ENCODE results near the gene TTC7B. TPM values are rescaled to one million over a fixed set of nuclear protein-coding genes. Genes with fewer than 3 reads are reported as not detected.
"Not testable (repeated sequence)": the region's sequence is repeated elsewhere in the genome, so short reads cannot be mapped to it uniquely, and the experiment has no call there.

TTC7B gene
- total RNA-seq, 1 donor from 2014 or later = 32.4 TPM

GRCh38 chr14:90836692-90837063, 20.4 kb upstream of the TTC7B start:
- peak; percentile 15 for DNase-seq (ENCODE audit: low spot score)
- no peak for ATAC-seq

DNA sequence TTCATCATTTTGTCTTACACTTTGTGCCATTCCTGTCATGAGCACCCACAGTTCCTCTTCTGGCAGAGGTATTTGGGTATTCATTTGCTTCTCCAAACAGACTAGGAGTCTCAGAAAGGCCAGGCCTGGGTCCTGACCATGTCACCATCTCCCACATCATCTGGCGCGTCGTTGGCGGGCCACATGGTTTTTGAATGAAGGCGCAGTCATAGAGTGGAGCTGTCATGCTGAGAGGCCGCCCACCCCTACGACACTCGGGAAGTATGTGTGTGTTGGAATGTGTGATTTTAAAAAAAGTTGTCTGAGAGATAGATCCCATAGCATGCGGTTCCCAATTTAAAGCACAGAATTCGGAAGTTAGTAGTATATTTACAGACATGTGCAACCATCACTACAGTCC, 15.6 kb upstream of the TTC7B start:
- DNase-seq (ENCODE audit: low spot score) (no peak), ATAC-seq (no peak)

DNA sequence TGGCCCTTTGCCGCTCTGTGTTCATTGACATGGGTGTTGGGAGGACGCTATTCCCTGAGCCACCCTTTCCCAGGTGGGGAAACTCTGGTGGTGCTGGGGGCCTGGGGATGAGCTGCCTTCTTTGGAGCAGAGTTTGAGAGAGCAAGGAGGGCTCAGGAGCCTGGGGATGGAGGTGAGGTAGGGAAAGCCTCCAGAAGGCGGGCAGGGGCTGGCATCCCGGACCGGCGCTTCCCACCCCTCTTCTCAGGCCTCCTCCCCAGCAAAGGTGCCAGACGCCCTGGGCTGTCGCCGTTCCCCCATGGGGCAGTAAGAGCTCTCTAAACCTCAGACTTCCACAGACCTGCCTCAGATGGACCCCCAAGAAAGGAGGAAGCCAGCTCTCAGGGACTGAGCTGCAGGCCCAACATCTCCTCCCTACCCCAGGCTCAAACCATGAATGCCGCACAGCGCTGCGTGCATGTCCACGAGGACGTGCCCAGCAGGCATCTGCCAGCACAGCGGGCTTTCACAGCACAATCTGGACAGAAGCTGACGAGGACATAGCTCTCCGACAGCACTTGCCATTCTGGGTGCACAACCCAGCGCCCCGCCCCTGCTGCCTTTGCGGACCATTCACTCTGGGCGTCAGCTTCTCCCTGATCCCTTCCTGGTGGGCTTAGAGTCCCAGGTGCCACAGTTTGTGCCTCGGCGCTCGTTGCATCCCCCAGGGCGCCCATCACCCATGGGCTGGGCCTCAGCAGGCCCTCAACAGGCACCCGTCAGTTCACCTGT, 14.9 kb upstream of the TTC7B start:
- ATAC-seq = no peak
- no peak for DNase-seq (ENCODE audit: low spot score)

GRCh38 chr14:90829677-90830076, 13.4 kb upstream of the TTC7B start:
- ATAC-seq (no peak), DNase-seq (ENCODE audit: low spot score) (no peak)

DNA sequence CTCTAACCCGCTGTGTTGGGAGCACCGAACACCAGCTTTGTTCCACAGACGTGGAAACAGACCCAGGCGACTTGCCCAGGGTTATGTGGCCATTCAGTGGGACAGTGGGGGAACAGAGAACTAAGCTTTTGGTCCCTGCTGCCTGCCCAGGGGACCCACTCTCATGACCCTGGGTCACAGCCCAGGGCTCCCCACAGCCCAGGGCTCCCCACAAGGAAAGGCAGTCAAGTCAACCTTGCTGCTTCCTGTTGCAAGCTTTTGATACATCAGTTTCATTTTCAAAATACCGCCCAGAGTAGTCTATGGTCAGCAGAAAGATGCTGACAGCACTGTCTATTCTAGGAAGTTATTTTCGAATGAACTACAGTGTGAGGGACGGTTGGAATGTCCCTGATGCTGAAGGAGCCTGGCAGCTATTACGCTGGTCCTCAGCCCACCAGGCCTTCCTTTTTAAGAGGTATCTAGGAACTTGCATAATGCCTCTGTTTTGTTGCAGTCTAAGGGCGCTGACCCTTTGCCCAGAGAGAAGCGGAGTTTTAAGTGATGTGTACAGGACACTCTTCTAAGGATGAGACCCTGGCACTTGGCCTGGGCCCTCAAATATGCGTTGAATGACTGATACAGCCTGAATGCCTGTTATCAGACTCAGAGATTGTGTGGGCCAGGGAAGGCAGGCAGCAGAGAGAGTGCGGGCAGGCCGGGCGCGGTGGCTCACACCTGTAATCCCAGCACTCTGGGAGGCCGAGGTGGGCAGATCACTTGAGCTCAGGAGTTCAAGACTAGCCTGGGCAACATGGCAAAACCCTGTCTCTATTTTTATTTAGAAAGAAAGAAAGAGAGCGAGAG, 12.6 kb upstream of the TTC7B start:
- no peak for DNase-seq (ENCODE audit: low spot score)
- peak; percentile 45 for ATAC-seq

- DNase-seq (ENCODE audit: low spot score) (peak; percentile 96), ATAC-seq (peak; percentile 99)
Measured at GRCh38 chr14:90827919-90828610, 11.8 kb upstream of the TTC7B start.

GRCh38 chr14:90823542-90823941, 7.3 kb upstream of the TTC7B start:
- not testable (repeated sequence) for ATAC-seq; DNase-seq (ENCODE audit: low spot score)

- ATAC-seq = peak; percentile 28
- DNase-seq (ENCODE audit: low spot score) = peak; percentile 70
Measured at GRCh38 chr14:90820958-90821357, 4.7 kb upstream of the TTC7B start.

GRCh38 chr14:90819734-90820393, 3.6 kb upstream of the TTC7B start:
- peak; percentile 83 for DNase-seq (ENCODE audit: low spot score)

DNA sequence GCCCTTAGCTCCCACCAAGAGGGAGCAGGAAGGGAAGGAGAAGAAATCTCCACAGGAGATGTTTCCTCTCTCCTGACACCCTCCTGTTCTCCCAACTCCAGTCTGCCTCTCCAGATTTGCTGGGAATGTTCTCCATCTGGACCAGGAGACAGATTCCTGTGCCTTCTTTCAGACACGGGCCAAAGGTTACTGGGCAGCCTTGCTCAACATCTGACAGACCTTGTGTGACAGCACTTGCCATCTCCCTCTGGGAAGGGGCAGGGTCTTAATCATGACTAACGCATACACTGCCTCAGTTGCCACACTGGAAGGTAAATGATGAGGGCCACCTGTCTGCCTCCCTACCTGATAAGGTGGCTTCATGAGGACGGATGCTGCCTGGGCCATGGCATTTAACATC, 2.5 kb upstream of the TTC7B start:
- ATAC-seq (peak; percentile 28), DNase-seq (ENCODE audit: low spot score) (peak; percentile 74)

More at GRCh38 chr14:90819734-90820393, 3.6 kb upstream of the TTC7B start:
- ATAC-seq = peak; percentile 55

DNA sequence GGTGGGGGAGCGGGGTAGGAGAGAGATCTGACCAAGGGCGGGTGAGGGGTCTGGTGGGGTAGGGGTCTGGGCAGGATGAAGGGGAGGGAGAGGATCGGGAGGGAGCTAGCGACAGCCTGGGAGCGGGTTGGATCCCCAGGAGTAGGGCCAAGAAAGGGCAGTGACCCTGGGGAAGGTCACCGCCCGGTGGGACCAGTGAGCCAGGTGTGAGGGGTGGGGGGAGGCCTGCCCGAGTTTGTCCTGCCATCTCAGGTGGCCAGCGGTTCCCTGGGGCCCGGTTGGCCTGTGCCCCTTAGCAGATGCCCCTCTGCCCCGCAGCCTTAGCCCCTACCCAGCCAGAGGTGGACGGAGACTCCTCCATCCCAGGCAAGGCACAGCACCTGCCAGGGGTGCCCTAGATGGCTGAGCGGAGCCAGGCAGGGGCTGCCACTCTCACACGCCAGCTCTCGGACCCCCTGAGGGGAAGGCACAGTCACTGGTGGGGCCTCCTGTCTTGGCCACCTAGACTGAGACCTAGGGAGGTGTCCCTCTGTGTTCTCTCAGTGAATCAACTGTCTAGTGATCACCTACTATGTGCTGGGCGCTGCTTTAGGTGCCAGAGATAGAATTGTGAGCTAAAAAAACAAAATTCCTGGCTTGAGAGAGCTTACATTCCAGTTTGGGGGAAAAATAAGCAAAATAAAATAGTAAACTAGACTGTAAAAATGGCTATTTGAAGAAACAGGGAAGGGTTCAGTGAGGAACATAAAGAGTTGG, 629 bp upstream of the TTC7B start:
- peak; percentile 65 for DNase-seq (ENCODE audit: low spot score)
- ATAC-seq = peak; percentile 13

DNA sequence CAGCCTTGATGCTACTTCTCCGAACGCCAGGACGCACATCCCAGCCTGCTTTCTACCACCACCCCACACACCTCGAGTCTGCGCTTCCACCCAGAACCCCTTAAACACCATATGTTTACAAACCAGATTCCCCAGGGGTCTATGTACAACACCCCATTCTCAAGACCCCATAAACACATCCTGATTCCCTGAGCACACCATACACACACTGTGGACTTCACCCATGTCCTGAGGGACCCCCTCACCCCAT, 733 bp downstream of the TTC7B start:
- DNase-seq (ENCODE audit: low spot score) (no peak), ATAC-seq (peak; percentile 1)

GRCh38 chr14:90814806-90815571, 1.2 kb downstream of the TTC7B start:
- ATAC-seq = peak; percentile 60
- DNase-seq (ENCODE audit: low spot score) = peak; percentile 87

DNA sequence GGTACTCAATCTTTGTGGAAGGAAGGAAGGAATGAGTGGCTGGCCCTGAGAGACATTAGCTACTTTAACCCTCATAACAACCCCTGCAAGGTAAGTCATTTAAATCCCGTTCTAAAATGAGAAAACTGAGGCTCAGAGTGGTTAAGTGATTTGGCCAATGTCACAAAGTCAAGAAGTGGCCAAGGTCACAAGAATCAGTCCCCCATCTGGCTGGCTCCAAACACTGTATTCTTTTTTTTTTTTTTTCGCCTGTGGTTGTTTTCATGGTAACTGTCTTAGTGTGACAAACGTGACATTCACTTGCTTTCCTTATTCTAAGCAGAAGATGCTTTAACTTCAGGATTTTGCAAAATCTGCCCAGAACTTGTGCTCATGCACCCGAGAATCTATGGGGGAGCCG, 2.8 kb downstream of the TTC7B start:
- no peak for ATAC-seq

DNA sequence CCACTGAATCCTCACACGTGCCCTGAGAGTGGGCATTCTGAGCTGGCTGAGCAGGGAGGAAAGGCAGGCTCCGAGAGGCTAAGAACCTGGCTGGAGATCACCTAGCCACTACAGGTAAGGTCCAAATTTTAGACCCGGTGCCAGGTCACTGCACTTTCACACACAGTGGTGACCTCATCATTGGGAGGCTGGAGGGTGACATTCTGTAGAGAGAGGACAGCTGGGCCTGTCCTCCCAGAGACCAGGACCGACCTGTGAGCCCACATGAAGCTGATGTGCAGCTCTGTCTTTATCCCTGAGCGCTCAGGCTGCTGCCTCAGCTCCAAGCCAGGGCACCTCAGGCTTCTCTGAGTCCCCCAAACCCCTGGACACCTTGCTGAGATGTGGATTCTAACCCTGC, 4.1 kb downstream of the TTC7B start:
- peak; percentile 78 for DNase-seq (ENCODE audit: low spot score)
- peak; percentile 54 for ATAC-seq

More for the DNA sequence above, 2.8 kb downstream of the TTC7B start:
- DNase-seq (ENCODE audit: low spot score) = no peak

DNA sequence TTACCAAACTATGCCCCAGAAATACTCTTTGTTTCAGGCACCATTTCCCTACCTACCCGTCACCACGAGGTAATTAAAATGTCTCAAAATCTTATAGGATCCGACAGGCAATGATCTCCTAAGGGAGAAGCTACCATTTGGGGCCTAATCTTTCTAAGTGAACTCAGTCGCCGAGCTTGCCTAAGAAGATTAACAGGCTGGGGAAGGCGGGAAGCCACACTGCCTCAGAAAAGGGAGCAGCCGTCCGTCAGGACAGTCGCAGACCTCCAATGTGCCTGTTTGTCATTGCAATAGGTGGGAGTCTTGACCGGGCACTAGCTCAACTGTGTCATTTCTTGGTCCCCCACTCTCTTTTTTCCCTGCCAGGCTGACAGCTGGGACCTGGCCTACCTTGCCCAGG, 4.6 kb downstream of the TTC7B start:
- no peak for DNase-seq (ENCODE audit: low spot score)
- no peak for ATAC-seq

- DNase-seq (ENCODE audit: low spot score) (no peak), ATAC-seq (no peak)
Measured at GRCh38 chr14:90810806-90811205, 5.4 kb downstream of the TTC7B start.

DNA sequence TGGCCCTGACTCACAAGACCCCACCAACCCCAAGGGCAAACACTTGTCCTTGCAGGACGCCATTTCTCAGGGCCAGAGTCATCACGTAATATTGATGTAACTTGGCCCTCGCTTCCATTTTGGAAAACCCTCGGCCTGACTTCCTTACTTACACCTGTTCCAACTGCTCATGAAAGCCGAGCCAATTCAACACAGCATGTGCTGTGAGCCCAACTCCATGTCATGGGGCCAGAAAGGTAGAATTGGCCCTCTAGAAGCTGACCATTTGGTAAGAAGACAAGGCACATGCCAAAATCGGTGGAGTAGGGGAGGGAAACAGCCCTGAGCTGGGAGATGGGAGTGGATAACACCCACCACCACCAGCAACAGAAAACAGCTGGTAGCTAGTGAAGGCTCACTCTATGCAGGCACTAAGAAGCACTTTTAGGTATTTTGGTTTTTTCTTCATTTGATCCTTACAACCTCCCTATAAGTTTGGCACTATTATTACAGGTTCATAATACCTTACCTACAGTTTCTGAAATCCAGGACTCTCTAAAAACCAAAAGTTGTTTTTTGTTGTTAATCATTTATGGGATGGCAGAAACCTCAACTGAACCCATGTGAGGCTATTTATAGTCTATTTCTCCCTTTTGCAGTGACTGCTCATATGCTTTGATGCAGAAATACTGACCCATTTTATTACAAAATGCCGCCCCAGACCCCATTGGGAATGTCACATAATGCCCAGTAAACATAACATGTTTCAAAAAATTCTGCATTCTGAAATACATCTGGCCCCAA, 6.5 kb downstream of the TTC7B start:
- ATAC-seq = peak; percentile 26

More for the DNA sequence above, 6.5 kb downstream of the TTC7B start:
- DNase-seq (ENCODE audit: low spot score) = no peak

All from left lobe of liver (tissue), 2 donors.